SK-N-SH (cell line): ENCODE measurements around the gene SLCO2A1.

ENCODE experiments used
- CTCF ChIP-seq: fragments of 200-600 bp; sonication (generic); IDR thresholded peaks from 2 replicates; pipeline ENCODE4 v1.6.1; 2017; ENCODE audit warnings: antibody characterized with exemption, mild to moderate bottlenecking, moderate library complexity
- EP300 ChIP-seq, 2 experiments: IDR thresholded peaks; 2 replicates each; pipeline versions ENCODE4 v1.4.0 to v1.6.1; 2012; ENCODE audit warnings: borderline replicate concordance in 1 of 2, low read depth in 1 of 2, low read length in 1 of 2
- MAX ChIP-seq: IDR thresholded peaks from 2 replicates; pipeline ENCODE4 v1.4.0; 2012; ENCODE audit warnings: low read depth
- TAF1 ChIP-seq: IDR thresholded peaks from 2 replicates; pipeline ENCODE4 v1.6.1; 2012; ENCODE audit warnings: low read depth, mild to moderate bottlenecking, low read length, moderate library complexity, borderline replicate concordance

DNA sequence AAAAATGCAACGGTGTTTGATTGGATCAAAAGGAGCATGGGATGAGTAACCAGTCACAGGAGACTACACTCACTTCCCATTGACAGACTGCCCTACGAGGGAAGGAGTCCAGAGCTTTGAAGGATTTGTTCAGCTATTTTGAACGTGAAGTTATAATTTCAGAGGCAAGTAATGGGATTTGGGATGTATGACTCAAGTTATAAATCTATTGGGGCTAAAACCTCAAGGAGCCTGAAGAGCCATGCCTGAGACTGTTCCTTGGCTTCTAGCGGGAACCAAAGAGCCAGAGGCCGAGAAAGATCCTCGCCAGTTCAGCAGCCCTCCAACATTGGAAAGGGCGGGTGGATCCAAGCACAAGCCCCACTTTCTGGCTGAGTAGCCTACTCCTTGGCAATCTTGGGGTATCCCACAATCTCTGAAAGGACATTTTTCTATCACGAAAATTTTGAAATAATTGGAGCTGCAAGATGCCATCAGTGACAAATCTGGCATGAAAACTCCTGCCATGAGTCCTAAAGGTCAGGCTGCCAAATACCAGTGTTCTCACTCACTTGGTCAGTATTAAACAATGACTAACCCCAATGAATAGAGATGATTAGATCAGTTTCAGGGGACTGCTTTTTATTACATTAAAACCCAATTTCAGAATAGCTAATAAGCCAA, 48.6 kb upstream of the SLCO2A1 start:
- no peak for TF ChIP-seq MAX
- no peak for TF ChIP-seq EP300 (IDR thresholded peaks at IDR 0.05; ENCODE audit: borderline replicate concordance in 1 of 2, low read depth in 1 of 2, low read length in 1 of 2)
- TF ChIP-seq CTCF = no peak
- no peak for TF ChIP-seq TAF1
